ENCODE results near the gene USP6NL. TPM values are rescaled to one million over a fixed set of nuclear protein-coding genes. Genes with fewer than 3 reads are reported as not detected.

Gene USP6NL
- total and polyA plus RNA-seq, 2 of the 8 experiments (the other 6 are each of a cell fraction or from before 2014, with no cell fraction given) = 10.9 to 28.8 TPM

DNA sequence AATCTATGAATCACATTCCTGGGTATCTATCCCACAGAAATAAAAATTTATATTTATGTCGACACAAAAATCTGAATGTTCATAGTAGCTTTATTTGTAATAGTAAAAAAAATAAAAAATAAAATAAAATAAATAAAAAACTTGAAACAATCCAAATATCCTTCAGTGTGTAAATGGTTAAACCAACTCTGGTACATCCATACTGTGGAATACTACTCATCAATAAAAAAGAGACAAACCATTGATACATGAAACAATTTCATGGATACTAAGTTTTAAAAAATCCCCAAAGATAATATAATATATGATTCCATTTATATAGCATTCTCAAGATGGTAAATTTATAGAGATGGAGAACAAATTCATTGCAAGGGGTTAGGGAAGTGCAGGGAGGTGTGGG is 48.6 kb downstream of the USP6NL start:
- Histone ChIP-seq H4K5ac (ENCODE audit: insufficient read length, low read depth, low read length) (no peak overlapping the region), H3K79me2 (ENCODE audit: control insufficient read depth in 1 of 2, insufficient read depth in 2 of 2, low read length in 2 of 2) (peaks cover 3 to 95% of the 10 kb centered on the region in 2 experiments), H3K23ac (ENCODE audit: insufficient read length) (no peak overlapping the region), H4K8ac (ENCODE audit: extremely low read depth, insufficient read depth, low read length) (no peak overlapping the region), H3K79me1 (ENCODE audit: low read depth, low read length) (no peaks in the 10 kb centered on the region; the same call in 1 of the 2 replicates), H3K9ac (replicated peaks in 1 of 4; ENCODE audit: extremely low read depth in 1 of 4, low read depth in 3 of 4, low read length in 3 of 4) (no peak overlapping the region), H3K4ac (replicated peaks; ENCODE audit: insufficient read length, low read depth, low read length) (no peak overlapping the region), H3K9me3 (ENCODE audit: insufficient read depth in 2 of 2, low read depth in 1 of 2, low read length in 1 of 2) (no peaks in the 10 kb centered on the region; a peak in 1 of 4 replicates), H3K4me2 (ENCODE audit: insufficient read depth in 1 of 2, low read depth in 2 of 2, low read length in 2 of 2) (no peak overlapping the region), H2BK15ac (ENCODE audit: low read length) (no peak overlapping the region), H4K91ac (replicated peaks; ENCODE audit: insufficient read length, low read length) (no peak overlapping the region), H4K20me1 (replicated peaks in 1 of 2; ENCODE audit: control insufficient read depth in 1 of 2, insufficient read depth in 2 of 2, low read length in 2 of 2) (peaks cover 2 to 10% of the 10 kb centered on the region in 2 experiments), H3K27me3 (replicated peaks in 1 of 4; ENCODE audit: control insufficient read depth in 3 of 4, extremely low read depth in 1 of 4, insufficient read depth in 3 of 4, low read length in 3 of 4) (no peaks in the 10 kb centered on the region), H2AFZ (ENCODE audit: low read length) (no peak overlapping the region), H3K23me2 (ENCODE audit: low read depth, low read length) (no peaks in the 10 kb centered on the region), H2BK5ac (ENCODE audit: low read depth, low read length) (no peak overlapping the region), H3K14ac (ENCODE audit: insufficient read length) (no peak overlapping the region), H3K27ac (ENCODE audit: low read depth, low read length) (no peak overlapping the region), H3K4me1 (replicated peaks in 1 of 4; ENCODE audit: control insufficient read depth in 3 of 4, insufficient read depth in 4 of 4, low read length in 3 of 4) (no peaks in the 10 kb centered on the region), H3K18ac (ENCODE audit: extremely low read depth, low read length) (no peak overlapping the region), H2AK5ac (ENCODE audit: low read depth, low read length) (no peak overlapping the region), H2BK20ac (ENCODE audit: low read length) (no peak overlapping the region), H3K56ac (replicated peaks; ENCODE audit: insufficient read length, low read depth, low read length) (no peak overlapping the region), H2BK120ac (replicated peaks; ENCODE audit: low read depth, low read length) (no peak overlapping the region), H3K4me3 (ENCODE audit: extremely low read depth in 1 of 4, insufficient read depth in 2 of 4, low read depth in 3 of 4, low read length in 4 of 4) (no peak overlapping the region), H2BK12ac (ENCODE audit: low read depth, low read length) (no peak overlapping the region), H3K36me3 (ENCODE audit: control insufficient read depth in 2 of 4, insufficient read depth in 4 of 4, low read length in 3 of 4) (no peaks in the 10 kb centered on the region; a peak in 1 of 8 replicates)
- WGBS, 2 experiments (ENCODE audit: extremely low coverage in 1 of 2, insufficient coverage in 1 of 2, insufficient read length in 1 of 2, insufficient replicate concordance in 2 of 2, low coverage in 1 of 2, low lambda C conversion rate in 2 of 2, missing lambda C conversion rate in 1 of 2) = 93% methylated on average over 1 of the region's 1 CpG; no CpG with 5 or more reads in 1 of the 2 experiments
- ChIA-PET POLR2A (ENCODE audit: partially characterized antibody) (no interaction called here), CTCF (ENCODE audit: partially characterized antibody) (no interaction called here)
- FAIRE-seq (no peak), DNase-seq (ENCODE audit: low read depth in 1 of 2, low spot score in 2 of 2) (no peak)
- TF ChIP-seq HDAC6 (IDR thresholded peaks at IDR 0.05; ENCODE audit: low read depth, low read length) (no peak), NRF1 (IDR thresholded peaks at IDR 0.05; ENCODE audit: low read depth, low read length) (no peak), SUZ12 (IDR thresholded peaks at IDR 0.05; ENCODE audit: low read length) (no peak)
